Left lung (tissue), 10 donors: ENCODE data around the gene MICAL1. TPM values are rescaled to one million over a fixed set of nuclear protein-coding genes. Genes with fewer than 3 reads are reported as not detected.

Experiments used
- ATAC-seq: fragments of 200-7000 bp; cut with Tn5 transposase; one replicate; pipeline ENCODE4 v1.9.1; 2020; ENCODE audit warnings: moderate library complexity
- DNase-seq, 4 donors: peaks; one replicate each; pipeline ENCODE4 v3.0.0-alpha.2; 2013 to 2020
- H3K27ac ChIP-seq, 2 donors: fragments of 200-600 bp; sonication (generic) in 1 of 2; one replicate each; pipeline versions ENCODE4 v1.5.0 to v1.8.0; 2020 to 2021
- H3K27me3 ChIP-seq, 2 donors: fragments of 200-600 bp; sonication (generic) in 1 of 2; one replicate each; pipeline versions ENCODE4 v1.5.0 to v1.8.0; 2020 to 2021
- H3K36me3 ChIP-seq, 2 donors: fragments of 200-600 bp; sonication (generic) in 1 of 2; one replicate each; pipeline versions ENCODE4 v1.5.0 to v1.8.0; 2020 to 2021
- H3K4me1 ChIP-seq, 2 donors: fragments of 200-600 bp; one replicate each; pipeline ENCODE4 v1.8.0; 2021
- H3K4me3 ChIP-seq, 2 donors: fragments of 200-600 bp; sonication (generic) in 1 of 2; one replicate each; pipeline versions ENCODE4 v1.5.0 to v1.8.0; 2020 to 2021; ENCODE audit warnings: mild to moderate bottlenecking in 1 of 2
- H3K9me3 ChIP-seq, 2 donors: fragments of 200-600 bp; sonication (generic) in 1 of 2; one replicate each; pipeline versions ENCODE4 v1.5.0 to v1.8.0; 2020 to 2021
- intact Hi-C, 2 donors: fragments of 100-400 bp; cut with DNase I; formaldehyde crosslinking; loops; one replicate each; pipeline versions ENCODE4 v1.11.2 to v1.14.2; 2022
- polyA plus RNA-seq, 6 donors: library from polyadenylated mRNA; unstranded; fragments of 120-200 nt; gene quantifications; one replicate each; pipeline ENCODE4 v1.2.1, GENCODE V29; 2013; ENCODE audit not compliant: insufficient read length in 6 of 6
- total RNA-seq, 2 donors: library from RNA; stranded (reverse); fragmentation: NEBNext Ultra II Directional; extraction: Animal tissue kit (Norgen Biotek cat#: 25700); gene quantifications; one replicate each; pipeline ENCODE4 v1.2.1, GENCODE V29; 2021
- TF ChIP-seq, protein P1 (sequence below), 2 donors: fragments of 200-600 bp; sonication (generic) in 1 of 2; IDR thresholded peaks; one replicate each; pipeline versions ENCODE4 v1.5.0 to v1.8.0; 2021; ENCODE audit warnings: antibody characterized with exemption in 2 of 2
- donor health status: DM: no; HTN: yes; CAD: no.
- donor health status: DM: no; HTN: no; CAD: no.

The MICAL1 gene
- total and polyA plus RNA-seq, 8 donors = 55.7 to 70.9 (median 60.5) TPM

DNA sequence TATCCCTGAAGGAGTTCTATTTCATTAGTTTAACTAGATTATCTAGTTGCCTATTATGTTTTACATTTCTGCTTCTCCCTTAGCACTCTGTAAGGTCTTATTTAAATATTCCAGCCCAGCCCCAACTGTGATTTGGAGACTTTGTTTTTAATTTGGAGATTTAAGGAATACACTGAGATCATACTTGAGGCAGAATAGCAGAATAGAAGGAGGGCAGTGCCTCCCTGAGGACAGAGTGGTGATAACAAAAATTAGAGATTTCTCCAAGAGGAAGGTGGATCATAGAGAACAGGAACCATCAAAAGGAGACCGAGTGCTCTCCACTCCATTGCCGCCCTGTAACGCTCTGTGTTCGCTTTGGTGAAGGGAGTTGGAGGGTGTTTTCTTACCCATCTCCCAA, 58.6 kb downstream of the MICAL1 start:
- H3K4me1 ChIP-seq = no peaks in the 10 kb centered on the region
- H3K27ac ChIP-seq = no peak overlapping the region
- intact Hi-C loops = no loop called here
- TF ChIP-seq, protein P1, sequence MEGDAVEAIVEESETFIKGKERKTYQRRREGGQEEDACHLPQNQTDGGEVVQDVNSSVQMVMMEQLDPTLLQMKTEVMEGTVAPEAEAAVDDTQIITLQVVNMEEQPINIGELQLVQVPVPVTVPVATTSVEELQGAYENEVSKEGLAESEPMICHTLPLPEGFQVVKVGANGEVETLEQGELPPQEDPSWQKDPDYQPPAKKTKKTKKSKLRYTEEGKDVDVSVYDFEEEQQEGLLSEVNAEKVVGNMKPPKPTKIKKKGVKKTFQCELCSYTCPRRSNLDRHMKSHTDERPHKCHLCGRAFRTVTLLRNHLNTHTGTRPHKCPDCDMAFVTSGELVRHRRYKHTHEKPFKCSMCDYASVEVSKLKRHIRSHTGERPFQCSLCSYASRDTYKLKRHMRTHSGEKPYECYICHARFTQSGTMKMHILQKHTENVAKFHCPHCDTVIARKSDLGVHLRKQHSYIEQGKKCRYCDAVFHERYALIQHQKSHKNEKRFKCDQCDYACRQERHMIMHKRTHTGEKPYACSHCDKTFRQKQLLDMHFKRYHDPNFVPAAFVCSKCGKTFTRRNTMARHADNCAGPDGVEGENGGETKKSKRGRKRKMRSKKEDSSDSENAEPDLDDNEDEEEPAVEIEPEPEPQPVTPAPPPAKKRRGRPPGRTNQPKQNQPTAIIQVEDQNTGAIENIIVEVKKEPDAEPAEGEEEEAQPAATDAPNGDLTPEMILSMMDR (IDR thresholded peaks at IDR 0.05) = peak in 1 of 2 donors; percentile 21
- no peak overlapping the region for H3K4me3 ChIP-seq
- no peaks in the 10 kb centered on the region for H3K27me3 ChIP-seq
- ATAC-seq (peak; percentile 68), DNase-seq (peak in 1 of 4 donors; percentile 27)
- H3K9me3 ChIP-seq = no peaks in the 10 kb centered on the region
- H3K36me3 ChIP-seq = no peaks in the 10 kb centered on the region

DNA sequence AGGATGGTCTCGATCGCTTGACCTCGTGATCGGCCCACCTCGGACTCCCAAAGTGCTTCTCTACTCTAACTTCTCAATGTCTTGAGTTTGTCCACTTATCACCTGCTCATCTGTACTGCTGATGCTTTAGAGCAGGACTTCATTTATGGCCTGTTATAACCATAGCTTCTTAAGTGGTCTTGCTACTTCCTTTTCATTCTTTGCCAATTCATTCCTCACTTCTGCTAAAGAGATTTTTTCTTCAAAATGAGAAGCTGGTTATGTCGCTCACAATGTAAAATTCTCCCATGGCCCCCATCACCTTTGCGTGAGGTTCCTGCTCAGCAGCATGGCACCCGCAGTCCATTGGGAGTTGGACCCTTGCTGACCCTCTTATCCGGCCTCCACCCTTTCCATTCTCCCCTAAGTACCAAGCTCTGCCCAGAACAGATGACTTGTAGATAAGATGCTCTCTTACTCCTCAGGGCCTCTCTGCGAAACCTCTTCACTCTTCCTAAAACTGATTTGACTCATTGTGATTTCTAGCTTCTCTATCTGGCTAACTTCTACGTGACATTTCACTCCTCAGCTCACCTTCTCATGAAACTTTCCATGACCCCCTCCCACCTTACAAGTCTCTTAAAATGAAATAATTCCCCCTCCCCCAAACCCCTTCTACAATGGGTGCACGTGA, 59.4 kb downstream of the MICAL1 start:
- DNase-seq = no peak
- Histone ChIP-seq H3K27me3 (no peaks in the 10 kb centered on the region), H3K9me3 (no peaks in the 10 kb centered on the region), H3K27ac (no peak overlapping the region), H3K36me3 (no peaks in the 10 kb centered on the region), H3K4me3 (no peak overlapping the region), H3K4me1 (no peaks in the 10 kb centered on the region)
- intact Hi-C loops = no loop called here
- ATAC-seq = no peak
- TF ChIP-seq, protein P1 (IDR thresholded peaks at IDR 0.05) = no peak

Other genes starting within 250 kb of the MICAL1 start
- gene CD164, start 73.3 kb downstream of the MICAL1 start, total RNA-seq = 100 to 1,000 TPM; 266 to 284 TPM
- gene CD164, start 73.3 kb downstream of the MICAL1 start, polyA plus RNA-seq = 100 to 1,000 TPM; 268 to 314 (median 287) TPM
- gene PPIL6, start 15.1 kb downstream of the MICAL1 start, total RNA-seq = 1 to 10 TPM; 4.5 to 8.4 TPM
- gene PPIL6, start 15.1 kb downstream of the MICAL1 start, polyA plus RNA-seq = 10 to 100 TPM in 4 of 6 donors, 1 to 10 TPM in 2; 7.5 to 15.1 (median 12.0) TPM
- 10 to 100 TPM; 12.8 TPM for gene SMPD2, start 15.0 kb downstream of the MICAL1 start, total RNA-seq
- 10 to 100 TPM in 5 of 6 donors, 1 to 10 TPM in 1; 9.6 to 13.6 (median 12.3) TPM for gene SMPD2, start 15.0 kb downstream of the MICAL1 start, polyA plus RNA-seq
- 1 to 10 TPM; 7.3 to 7.7 TPM for gene ZBTB24, start 27.4 kb upstream of the MICAL1 start, total RNA-seq
- gene ZBTB24, start 27.4 kb upstream of the MICAL1 start, polyA plus RNA-seq = 10 to 100 TPM; 12.3 to 14.5 (median 13.9) TPM
- gene AK9, start 235.4 kb upstream of the MICAL1 start, total RNA-seq = 1 to 10 TPM; 4.6 to 8.0 TPM
- 10 to 100 TPM; 12.1 to 18.1 (median 14.8) TPM for gene AK9, start 235.4 kb upstream of the MICAL1 start, polyA plus RNA-seq
- 10 to 100 TPM; 18.9 to 24.5 TPM for gene FIG4, start 235.5 kb upstream of the MICAL1 start, total RNA-seq
- gene FIG4, start 235.5 kb upstream of the MICAL1 start, polyA plus RNA-seq = 10 to 100 TPM; 18.0 to 24.5 (median 19.0) TPM